ENCODE data around the gene SHROOM3. TPM values are rescaled to one million over a fixed set of nuclear protein-coding genes. Genes with fewer than 3 reads are reported as not detected.
A peak's percentile ranks its signal among the peaks of the same experiment; 100 is the strongest.
"Not testable (repeated sequence)": the region's sequence is repeated elsewhere in the genome, so short reads cannot be mapped to it uniquely, and the experiment has no call there.

Gene SHROOM3
- total and polyA plus RNA-seq, 2 donors from 2014 or later: 5.5 to 67.3 TPM

DNA sequence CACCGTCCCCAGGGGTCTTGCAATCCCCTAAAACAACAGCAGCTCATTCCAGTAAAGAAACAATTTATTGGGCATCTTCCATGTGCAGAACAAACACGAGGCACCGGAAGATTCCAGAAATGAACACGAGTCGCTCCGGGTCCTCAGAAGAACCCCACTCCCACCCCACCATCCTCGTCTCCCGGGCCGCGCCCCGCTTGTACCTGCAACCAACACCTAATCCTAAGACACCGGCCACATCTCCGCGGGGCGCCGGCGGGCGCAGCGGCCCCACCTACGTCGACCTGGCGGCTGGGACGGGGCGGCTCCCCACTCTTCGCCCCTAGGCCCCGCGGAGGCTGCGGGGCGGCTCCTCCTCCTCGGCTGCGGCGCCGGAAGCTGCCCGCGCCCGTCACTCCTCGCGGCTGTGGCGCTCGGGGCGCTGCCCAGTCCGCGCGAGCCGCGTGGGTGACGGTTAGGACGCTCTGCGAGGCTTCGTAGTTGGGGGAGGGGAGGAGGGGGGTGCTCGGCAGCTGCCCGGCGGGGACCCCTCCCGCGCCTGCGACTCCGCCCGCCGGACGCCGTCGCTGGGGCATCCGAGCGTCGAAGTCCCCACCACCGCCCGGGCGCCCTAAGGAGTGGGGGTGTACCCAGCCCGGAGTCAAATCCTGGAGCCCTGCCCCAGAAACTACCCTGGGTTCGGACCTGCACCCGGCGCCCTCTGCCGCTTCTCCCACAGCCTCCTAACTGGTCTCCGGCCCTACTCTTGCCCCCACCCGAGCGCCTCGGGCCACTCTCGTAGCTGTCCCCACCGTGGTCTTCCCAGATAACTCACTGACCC is 14.1 kb upstream of the SHROOM3 start, which contains the start of gene CCDC158:
Gene CCDC158 (minus strand): TSS at position 380 of the 820 bp plus-strand sequence. CDS start 17,934 bp downstream, outside the sequence.
- intact Hi-C loops (cut with DNase I): no loop called here
- H3K9ac ChIP-seq (ENCODE audit: low read length in 3 of 3): peak within 1 kb of the TSS in 1 of 3 donors; percentile 26
- H3K4me3 ChIP-seq (ENCODE audit: low read length in 3 of 3): peak within 1 kb of the TSS; percentile 21 to 57 (median 44)
- H3K4me1 ChIP-seq (ENCODE audit: control insufficient read depth in 2 of 3, insufficient read depth in 2 of 3, low read depth in 1 of 3, low read length in 3 of 3): no peaks in the 10 kb centered on the region
- H3K27me3 ChIP-seq (ENCODE audit: control insufficient read depth, insufficient read depth, low read length): no peaks in the 10 kb centered on the region
- FAIRE-seq: no peak
- no peak within 1 kb of the TSS for H3K27ac ChIP-seq (ENCODE audit: low read depth in 2 of 2, low read length in 2 of 2)
- no peak for TF ChIP-seq CTCF (IDR thresholded peaks at IDR 0.05; ENCODE audit: borderline replicate concordance, extremely low read depth, insufficient read depth)
- peak; percentile 40 to 78 (median 60) for DNase-seq
- no peaks in the 10 kb centered on the region for H3K36me3 ChIP-seq (ENCODE audit: control insufficient read depth in 2 of 3, insufficient read depth in 3 of 3, low read length in 3 of 3)
- no peaks in the 10 kb centered on the region for H3K9me3 ChIP-seq (ENCODE audit: control insufficient read depth in 2 of 3, insufficient read depth in 1 of 3, low read length in 3 of 3)

DNA sequence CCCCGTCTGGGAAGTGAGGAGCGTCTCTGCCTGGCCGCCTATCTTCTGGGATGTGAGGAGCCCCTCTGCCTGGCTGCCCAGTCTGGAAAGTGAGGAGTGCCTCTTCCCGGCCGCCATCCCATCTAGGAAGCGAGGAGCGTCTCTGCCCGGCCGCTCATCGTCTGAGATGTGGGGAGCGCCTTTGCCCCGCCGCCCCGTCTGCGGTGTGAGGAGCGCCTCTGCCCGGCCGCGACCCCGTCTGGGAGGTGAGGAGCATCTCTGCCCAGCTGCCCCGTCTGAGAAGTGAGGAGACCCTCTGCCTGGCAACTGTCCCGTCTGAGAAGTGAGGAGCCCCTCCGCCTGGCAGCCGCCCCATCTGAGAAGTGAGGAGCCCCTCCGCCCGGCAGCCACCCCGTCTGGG is 11.9 kb upstream of the SHROOM3 start:
- intact Hi-C loops (cut with DNase I); H3K36me3 ChIP-seq (ENCODE audit: control insufficient read depth in 2 of 3, insufficient read depth in 3 of 3, low read length in 3 of 3); H3K27me3 ChIP-seq (ENCODE audit: control insufficient read depth, insufficient read depth, low read length); H3K9ac ChIP-seq (ENCODE audit: low read length in 3 of 3); FAIRE-seq; H3K4me3 ChIP-seq (ENCODE audit: low read length in 3 of 3); H3K9me3 ChIP-seq (ENCODE audit: control insufficient read depth in 2 of 3, insufficient read depth in 1 of 3, low read length in 3 of 3); H3K27ac ChIP-seq (ENCODE audit: low read depth in 2 of 2, low read length in 2 of 2); H3K4me1 ChIP-seq (ENCODE audit: control insufficient read depth in 2 of 3, insufficient read depth in 2 of 3, low read depth in 1 of 3, low read length in 3 of 3): not testable (repeated sequence)
- peak in 1 of 5 donors; percentile 71 for DNase-seq

- intact Hi-C loops (cut with DNase I): no loop called here
- peak in 1 of 5 donors; percentile 24 for DNase-seq
- H3K4me3 ChIP-seq (ENCODE audit: low read length in 3 of 3): peak overlapping the region in 1 of 3 donors; percentile 4
- H3K36me3 ChIP-seq (ENCODE audit: control insufficient read depth in 2 of 3, insufficient read depth in 3 of 3, low read length in 3 of 3): no peaks in the 10 kb centered on the region
- H3K9me3 ChIP-seq (ENCODE audit: control insufficient read depth in 2 of 3, insufficient read depth in 1 of 3, low read length in 3 of 3): no peaks in the 10 kb centered on the region
- FAIRE-seq: no peak
- H3K9ac ChIP-seq (ENCODE audit: low read length in 3 of 3): no peak overlapping the region
- no peaks in the 10 kb centered on the region for H3K27me3 ChIP-seq (ENCODE audit: control insufficient read depth, insufficient read depth, low read length)
- no peaks in the 10 kb centered on the region for H3K4me1 ChIP-seq (ENCODE audit: control insufficient read depth in 2 of 3, insufficient read depth in 2 of 3, low read depth in 1 of 3, low read length in 3 of 3)
- peak; percentile 23 for TF ChIP-seq CTCF (IDR thresholded peaks at IDR 0.05; ENCODE audit: borderline replicate concordance, extremely low read depth, insufficient read depth)
- no peak overlapping the region for H3K27ac ChIP-seq (ENCODE audit: low read depth in 2 of 2, low read length in 2 of 2)
These were observed 8.8 kb upstream of the SHROOM3 start for GRCh38 chr4:76426272-76426671.

- no peak for FAIRE-seq
- no peak for DNase-seq
- Histone ChIP-seq H3K36me3 (ENCODE audit: control insufficient read depth in 2 of 3, insufficient read depth in 3 of 3, low read length in 3 of 3) (no peaks in the 10 kb centered on the region), H3K4me3 (ENCODE audit: low read length in 3 of 3) (no peak overlapping the region), H3K4me1 (ENCODE audit: control insufficient read depth in 2 of 3, insufficient read depth in 2 of 3, low read depth in 1 of 3, low read length in 3 of 3) (no peaks in the 10 kb centered on the region), H3K27ac (ENCODE audit: low read depth in 2 of 2, low read length in 2 of 2) (no peak overlapping the region), H3K27me3 (ENCODE audit: control insufficient read depth, insufficient read depth, low read length) (no peaks in the 10 kb centered on the region), H3K9me3 (ENCODE audit: control insufficient read depth in 2 of 3, insufficient read depth in 1 of 3, low read length in 3 of 3) (no peaks in the 10 kb centered on the region), H3K9ac (ENCODE audit: low read length in 3 of 3) (no peak overlapping the region)
- no peak for TF ChIP-seq CTCF (IDR thresholded peaks at IDR 0.05; ENCODE audit: borderline replicate concordance, extremely low read depth, insufficient read depth)
- intact Hi-C loops (cut with DNase I): no loop called here
These were observed 5.4 kb upstream of the SHROOM3 start for GRCh38 chr4:76429636-76430035.

Data from kidney (tissue), 14 donors.